Ascending aorta (tissue), 2 donors: ENCODE measurements around the gene CD63. TPM values are rescaled to one million over a fixed set of nuclear protein-coding genes. Genes with fewer than 3 reads are reported as not detected.

Experiments used
- DNase-seq, 2 donors: peaks; one replicate each; pipeline ENCODE4 v3.0.0-alpha.2; 2019; ENCODE audit warnings: low spot score in 2 of 2
- H3K27ac ChIP-seq, 2 donors: fragments of 200-600 bp; sonication (generic); one replicate each; pipeline ENCODE4 v1.5.1; 2016 to 2017; ENCODE audit warnings: mild to moderate bottlenecking in 1 of 2
- H3K27me3 ChIP-seq: fragments of 200-600 bp; sonication (generic); one replicate; pipeline ENCODE4 v1.5.1; 2017
- H3K36me3 ChIP-seq, 2 donors: fragments of 200-600 bp; sonication (generic); one replicate each; pipeline ENCODE4 v1.5.1; 2016
- H3K4me1 ChIP-seq, 2 donors: fragments of 200-600 bp; sonication (generic); one replicate each; pipeline ENCODE4 v1.5.1; 2016 to 2017; ENCODE audit warnings: mild to moderate bottlenecking in 1 of 2
- H3K4me3 ChIP-seq, 2 donors: fragments of 200-600 bp; sonication (generic); one replicate each; pipeline ENCODE4 v1.5.1; 2016 to 2017; ENCODE audit warnings: mild to moderate bottlenecking in 1 of 2
- H3K9me3 ChIP-seq, 2 donors: fragments of 200-600 bp; sonication (generic); one replicate each; pipeline ENCODE4 v1.5.1; 2016
- CTCF ChIP-seq, 3 experiments: fragments of 200-600 bp in 2 of 3; fragments of 450-650 bp in 1 of 3; sonication (generic) in 2 of 3; IDR thresholded peaks; one replicate each; pipeline ENCODE4 v1.5.1; 2016 to 2019; ENCODE audit warnings: antibody characterized with exemption in 3 of 3, mild to moderate bottlenecking in 1 of 3, moderate library complexity in 1 of 3
- intact Hi-C: fragments of 100-400 bp; cut with DNase I; formaldehyde crosslinking; loops from one replicate; pipeline ENCODE4 v1.15.1; 2023
- total RNA-seq: library from RNA; depleted of rRNA; stranded (reverse); fragments of >200 nt; gene quantifications from one replicate; pipeline ENCODE4 v1.1.0, GENCODE V29; 2016

The CD63 gene
- total RNA-seq, 1 donor from 2014 or later: 566 TPM

- Histone ChIP-seq H3K4me3 (no peak overlapping the region), H3K9me3 (no peaks in the 10 kb centered on the region), H3K36me3 (peaks cover 63 to 68% of the 10 kb centered on the region in 2 donors), H3K27me3 (no peaks in the 10 kb centered on the region), H3K4me1 (peaks cover 2 to 28% of the 10 kb centered on the region in 2 donors), H3K27ac (peak overlapping the region; percentile 42 to 47)
- intact Hi-C loops: loop anchor here (2.0 kb wide), 1 partner anchor 15 kb away; no protein-coding TSS in a partner anchor
- DNase-seq: no peak
- no peak for TF ChIP-seq CTCF (IDR thresholded peaks at IDR 0.05)
Observed at GRCh38 chr12:55699471-55700055, 29.2 kb downstream of the CD63 start.

- Histone ChIP-seq H3K27ac (peak overlapping the region; percentile 42 to 47), H3K9me3 (no peaks in the 10 kb centered on the region), H3K4me1 (peaks cover 2 to 26% of the 10 kb centered on the region in 2 donors), H3K36me3 (peaks cover 69 to 74% of the 10 kb centered on the region in 2 donors), H3K27me3 (no peaks in the 10 kb centered on the region), H3K4me3 (no peak overlapping the region)
- no peak for TF ChIP-seq CTCF (IDR thresholded peaks at IDR 0.05)
- intact Hi-C loops: no loop called here
- DNase-seq: no peak
Observed at GRCh38 chr12:55698965-55699364, 29.8 kb downstream of the CD63 start.

GRCh38 chr12:55698241-55698955 is 30.4 kb downstream of the CD63 start:
- Histone ChIP-seq H3K4me3 (no peak overlapping the region), H3K27ac (peak overlapping the region; percentile 42 to 47), H3K36me3 (peaks cover 75 to 80% of the 10 kb centered on the region in 2 donors), H3K27me3 (no peaks in the 10 kb centered on the region), H3K9me3 (no peaks in the 10 kb centered on the region), H3K4me1 (peaks cover 2 to 24% of the 10 kb centered on the region in 2 donors)
- TF ChIP-seq CTCF (IDR thresholded peaks at IDR 0.05): no peak
- intact Hi-C loops: no loop called here
- no peak for DNase-seq

GRCh38 chr12:55697686-55698085 is 31.1 kb downstream of the CD63 start:
- H3K27ac ChIP-seq: no peak overlapping the region
- no peak for DNase-seq
- intact Hi-C loops: no loop called here

GRCh38 chr12:55696796-55697462 is 31.9 kb downstream of the CD63 start:
- H3K4me3 ChIP-seq: no peak overlapping the region
- no peaks in the 10 kb centered on the region for H3K9me3 ChIP-seq
- no peak for TF ChIP-seq CTCF (IDR thresholded peaks at IDR 0.05)
- no peak overlapping the region for H3K27ac ChIP-seq
- H3K4me1 ChIP-seq: peaks cover 0 to 14% of the 10 kb centered on the region in 2 donors
- intact Hi-C loops: no loop called here
- no peaks in the 10 kb centered on the region for H3K27me3 ChIP-seq
- DNase-seq: no peak
- H3K36me3 ChIP-seq: peaks cover 88 to 90% of the 10 kb centered on the region in 2 donors

More at GRCh38 chr12:55697686-55698085, 31.1 kb downstream of the CD63 start:
- no peaks in the 10 kb centered on the region for H3K9me3 ChIP-seq
- H3K4me1 ChIP-seq: peaks cover 0 to 17% of the 10 kb centered on the region in 2 donors
- H3K4me3 ChIP-seq: no peak overlapping the region
- H3K27me3 ChIP-seq: no peaks in the 10 kb centered on the region
- no peak for TF ChIP-seq CTCF (IDR thresholded peaks at IDR 0.05)
- peaks cover 82 to 85% of the 10 kb centered on the region in 2 donors for H3K36me3 ChIP-seq
